Endodermal cell (in vitro differentiated cells): Measurements from ENCODE around the gene KLHDC4. TPM values are rescaled to one million over a fixed set of nuclear protein-coding genes. Genes with fewer than 3 reads are reported as not detected.

ENCODE experiments used
- DNase-seq: peaks from one replicate; pipeline ENCODE4 v3.0.0-alpha.2; 2017
- H3K27ac ChIP-seq: 2 replicates; pipeline ENCODE4 v1.5.1; 2013; ENCODE audit warnings: mild to moderate bottlenecking, low read depth, low read length, moderate library complexity
- H3K27me3 ChIP-seq: 2 replicates; pipeline ENCODE4 v1.6.1; 2013; ENCODE audit warnings: mild to moderate bottlenecking, low read length, moderate library complexity; ENCODE audit not compliant: insufficient read depth, control insufficient read depth, poor library complexity, severe bottlenecking
- H3K36me3 ChIP-seq: 2 replicates; pipeline ENCODE4 v1.7.0; 2013; ENCODE audit warnings: mild to moderate bottlenecking, low read length, moderate library complexity; ENCODE audit not compliant: control insufficient read depth, insufficient read depth
- H3K4me1 ChIP-seq: one replicate; pipeline ENCODE4 v1.7.0; 2013; ENCODE audit warnings: low read length; ENCODE audit not compliant: control insufficient read depth, insufficient read depth
- H3K4me3 ChIP-seq: 2 replicates; pipeline ENCODE4 v1.5.1; 2013; ENCODE audit warnings: mild to moderate bottlenecking, low read length, moderate library complexity
- H3K9ac ChIP-seq: 2 replicates; pipeline ENCODE4 v1.6.1; 2013; ENCODE audit warnings: mild to moderate bottlenecking, low read length, moderate library complexity; ENCODE audit not compliant: poor library complexity, severe bottlenecking; ENCODE audit errors: extremely low read depth
- H3K9me3 ChIP-seq: 2 replicates; pipeline ENCODE4 v1.6.1; 2013; ENCODE audit warnings: mild to moderate bottlenecking, low read length, moderate library complexity; ENCODE audit not compliant: control insufficient read depth
- H3K27ac Mint-ChIP-seq: 2 replicates; pipeline ENCODE4 v1.8.0; 2020; ENCODE audit warnings: mixed read lengths
- H3K27me3 Mint-ChIP-seq: 2 replicates; pipeline ENCODE4 v1.8.0; 2021; ENCODE audit warnings: mild to moderate bottlenecking, mixed read lengths; ENCODE audit not compliant: insufficient read depth
- H3K36me3 Mint-ChIP-seq: 2 replicates; pipeline ENCODE4 v1.8.0; 2020; ENCODE audit warnings: low read depth, mixed read lengths
- H3K4me1 Mint-ChIP-seq: 2 replicates; pipeline ENCODE4 v1.8.0; 2020; ENCODE audit warnings: mixed read lengths
- H3K4me3 Mint-ChIP-seq: 2 replicates; pipeline ENCODE4 v1.8.0; 2020; ENCODE audit warnings: mild to moderate bottlenecking, moderate library complexity, mixed read lengths
- H3K9me3 Mint-ChIP-seq: 2 replicates; pipeline ENCODE4 v1.8.0; 2020; ENCODE audit warnings: mild to moderate bottlenecking, mixed read lengths
- WGBS, 2 experiments: methylation state at CpG; one replicate each; pipeline versions ENCODE4 v1.1.5 to v1.1.7; 2013; ENCODE audit warnings: missing lambda C conversion rate in 2 of 2, mixed read lengths in 1 of 2; ENCODE audit not compliant: insufficient coverage in 1 of 2, insufficient read length in 1 of 2; 5-methylcytosine and 5-hydroxymethylcytosine counted together
- total RNA-seq, 2 donors: library from RNA; stranded (reverse); fragmentation: NEBNext Ultra II Directional in 1 of 2; extraction: Animal tissue kit (Norgen Biotek cat#: 25700) in 1 of 2; gene quantifications; 2 replicates in 1 of 2; 3 replicates in 1 of 2; pipeline ENCODE4 v1.2.1, GENCODE V29; 2021
- TF ChIP-seq, protein P1 (sequence below): fragments of 200-600 bp; sonication (generic); conservative IDR thresholded peaks from 2 replicates; pipeline ENCODE4 v1.5.0; 2021; ENCODE audit warnings: antibody characterized with exemption, mild to moderate bottlenecking

The KLHDC4 gene
- total RNA-seq, 2 donors from 2014 or later: 52.8 to 58.8 TPM

- 92 to 93% methylated on average over 6 to 9 of the region's 9 CpGs for WGBS, 2 experiments
- Mint-ChIP-seq H3K36me3 (peaks cover 50% of the 10 kb centered on the region), H3K9me3 (no peaks in the 10 kb centered on the region), H3K4me3 (no peak overlapping the region), H3K27ac (no peak overlapping the region), H3K27me3 (no peaks in the 10 kb centered on the region), H3K4me1 (no peaks in the 10 kb centered on the region)
- no peak overlapping the region for H3K9ac ChIP-seq
- no peak overlapping the region for H3K27ac ChIP-seq
- TF ChIP-seq, protein P1, sequence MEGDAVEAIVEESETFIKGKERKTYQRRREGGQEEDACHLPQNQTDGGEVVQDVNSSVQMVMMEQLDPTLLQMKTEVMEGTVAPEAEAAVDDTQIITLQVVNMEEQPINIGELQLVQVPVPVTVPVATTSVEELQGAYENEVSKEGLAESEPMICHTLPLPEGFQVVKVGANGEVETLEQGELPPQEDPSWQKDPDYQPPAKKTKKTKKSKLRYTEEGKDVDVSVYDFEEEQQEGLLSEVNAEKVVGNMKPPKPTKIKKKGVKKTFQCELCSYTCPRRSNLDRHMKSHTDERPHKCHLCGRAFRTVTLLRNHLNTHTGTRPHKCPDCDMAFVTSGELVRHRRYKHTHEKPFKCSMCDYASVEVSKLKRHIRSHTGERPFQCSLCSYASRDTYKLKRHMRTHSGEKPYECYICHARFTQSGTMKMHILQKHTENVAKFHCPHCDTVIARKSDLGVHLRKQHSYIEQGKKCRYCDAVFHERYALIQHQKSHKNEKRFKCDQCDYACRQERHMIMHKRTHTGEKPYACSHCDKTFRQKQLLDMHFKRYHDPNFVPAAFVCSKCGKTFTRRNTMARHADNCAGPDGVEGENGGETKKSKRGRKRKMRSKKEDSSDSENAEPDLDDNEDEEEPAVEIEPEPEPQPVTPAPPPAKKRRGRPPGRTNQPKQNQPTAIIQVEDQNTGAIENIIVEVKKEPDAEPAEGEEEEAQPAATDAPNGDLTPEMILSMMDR: no peak
- no peaks in the 10 kb centered on the region for H3K27me3 ChIP-seq
- H3K36me3 ChIP-seq: peaks cover 50% of the 10 kb centered on the region
- H3K4me3 ChIP-seq: no peak overlapping the region
- no peaks in the 10 kb centered on the region for H3K9me3 ChIP-seq
- H3K4me1 ChIP-seq: no peaks in the 10 kb centered on the region
- no peak for DNase-seq
Observed at GRCh38 chr16:87762620-87763019, 3.2 kb downstream of the KLHDC4 start.

DNA sequence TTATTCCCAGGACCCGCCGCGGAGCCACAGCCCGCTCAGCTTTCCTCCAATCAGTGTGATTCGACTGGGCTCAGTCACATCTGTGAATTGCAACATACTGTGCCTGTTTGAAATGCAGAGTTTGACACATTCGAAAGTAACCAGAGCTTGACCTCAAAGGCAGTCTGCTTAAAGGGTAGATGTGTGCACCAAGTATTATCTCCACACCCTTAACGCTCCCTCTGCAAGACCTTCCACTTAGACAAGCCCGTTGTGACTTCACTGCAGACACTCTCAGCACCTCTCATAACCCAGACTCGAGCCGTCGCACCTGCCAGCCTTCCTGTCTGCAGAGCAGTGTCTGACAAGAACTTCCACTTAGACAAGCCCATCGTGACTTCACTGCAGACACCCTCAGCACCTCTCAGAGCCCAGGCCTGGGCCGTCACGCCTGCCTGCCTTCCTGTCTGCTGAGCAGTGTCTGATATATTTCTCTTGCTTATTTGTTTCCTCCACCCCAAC lies 3.7 kb downstream of the KLHDC4 start:
- no peaks in the 10 kb centered on the region for H3K9me3 Mint-ChIP-seq
- Histone ChIP-seq H3K27me3 (no peaks in the 10 kb centered on the region), H3K4me3 (no peak overlapping the region), H3K9ac (no peak overlapping the region), H3K36me3 (peaks cover 54% of the 10 kb centered on the region), H3K9me3 (no peaks in the 10 kb centered on the region), H3K4me1 (no peaks in the 10 kb centered on the region), H3K27ac (no peak overlapping the region)
- TF ChIP-seq, protein P1: no peak
- H3K27me3 Mint-ChIP-seq: no peaks in the 10 kb centered on the region
- peaks cover 52% of the 10 kb centered on the region for H3K36me3 Mint-ChIP-seq
- no peaks in the 10 kb centered on the region for H3K4me1 Mint-ChIP-seq
- no peak for DNase-seq
- H3K4me3 Mint-ChIP-seq: no peak overlapping the region
- no peak overlapping the region for H3K27ac Mint-ChIP-seq
- 88 to 96% methylated on average over 12 to 14 of the region's 14 CpGs for WGBS, 2 experiments

DNA sequence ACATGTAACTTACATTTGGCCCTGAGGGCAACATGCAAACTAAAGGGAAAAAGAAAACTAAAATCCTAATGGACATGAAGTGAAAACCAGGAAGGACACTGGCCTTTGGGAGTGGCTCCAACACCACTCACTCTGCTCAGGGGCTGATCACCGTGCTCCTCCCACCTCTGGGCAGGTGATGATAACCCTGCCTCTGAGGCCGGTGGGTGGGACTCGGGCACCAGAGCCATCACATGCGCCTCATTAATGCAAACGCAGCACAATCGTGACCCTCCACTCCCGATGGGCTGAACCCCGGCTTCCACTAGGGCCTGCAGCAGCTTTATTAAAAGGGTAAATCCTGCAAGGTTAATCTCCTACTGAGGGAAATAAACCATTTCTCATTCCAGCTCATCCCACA lies 4.7 kb downstream of the KLHDC4 start:
- no peaks in the 10 kb centered on the region for H3K4me1 ChIP-seq
- DNase-seq: no peak
- 86 to 94% methylated on average over 7 to 8 of the region's 8 CpGs for WGBS, 2 experiments
- H3K9ac ChIP-seq: no peak overlapping the region
- no peaks in the 10 kb centered on the region for H3K27me3 ChIP-seq
- Mint-ChIP-seq H3K27me3 (no peaks in the 10 kb centered on the region), H3K9me3 (no peaks in the 10 kb centered on the region), H3K4me3 (no peak overlapping the region), H3K4me1 (no peaks in the 10 kb centered on the region), H3K36me3 (peaks cover 61% of the 10 kb centered on the region), H3K27ac (no peak overlapping the region)
- H3K27ac ChIP-seq: no peak overlapping the region
- peaks cover 65% of the 10 kb centered on the region for H3K36me3 ChIP-seq
- TF ChIP-seq, protein P1: no peak
- H3K4me3 ChIP-seq: no peak overlapping the region
- H3K9me3 ChIP-seq: no peaks in the 10 kb centered on the region
